Pancreas (tissue), 10 donors: ENCODE results near the gene PAX3. TPM values are rescaled to one million over a fixed set of nuclear protein-coding genes. Genes with fewer than 3 reads are reported as not detected.

ENCODE experiments used
- ATAC-seq, 4 donors: fragments of 200-7000 bp; cut with Tn5 transposase; one replicate each; pipeline versions ENCODE4 v1.8.0 to v1.9.1; 2020; ENCODE audit warnings: mild to moderate bottlenecking in 4 of 4, moderate library complexity in 4 of 4
- DNase-seq, 6 donors: peaks; one replicate each; pipeline ENCODE4 v3.0.0-alpha.2; 2020
- FAIRE-seq: peaks from 2 replicates; lab custom pipeline; 2012; peaks lifted over from hg19 to GRCh38; lab: Jason Lieb, UNC
- H3K27ac ChIP-seq, 4 donors: fragments of 200-600 bp; sonication (generic); 1 replicate in 3 of 4; 2 replicates in 1 of 4; pipeline versions ENCODE4 v1.5.0 to v1.8.0; 2020
- H3K27me3 ChIP-seq, 4 donors: fragments of 200-600 bp; one replicate each; pipeline ENCODE4 v1.8.0; 2021
- H3K36me3 ChIP-seq, 3 donors: fragments of 200-600 bp; sonication (generic) in 1 of 3; one replicate each; pipeline versions ENCODE4 v1.5.0 to v1.8.0; 2020 to 2021
- H3K4me1 ChIP-seq, 3 donors: fragments of 200-600 bp; one replicate each; pipeline ENCODE4 v1.8.0; 2021
- H3K4me3 ChIP-seq, 4 donors: fragments of 200-600 bp; sonication (generic) in 2 of 4; one replicate each; pipeline versions ENCODE4 v1.5.0 to v1.8.0; 2020 to 2021
- H3K9me3 ChIP-seq, 4 donors: fragments of 200-600 bp; one replicate each; pipeline ENCODE4 v1.8.0; 2021
- WGBS, 2 donors: extraction: QIAGEN DNeasy Blood & Tissue Kit; methylation state at CpG; one replicate each; pipeline ENCODE4 v1.1.7; 2013; 5-methylcytosine and 5-hydroxymethylcytosine counted together
- intact Hi-C, 3 donors: fragments of 100-400 bp; cut with DNase I; formaldehyde crosslinking; loops; one replicate each; pipeline versions ENCODE4 v1.11.1 to v1.14.2; 2022
- polyA plus RNA-seq, 2 donors: library from polyadenylated mRNA; stranded (reverse); fragments of 200-250 nt; gene quantifications; one replicate each; pipeline ENCODE4 v1.2.3, GENCODE V29; 2013
- total RNA-seq, 6 donors: library from RNA; stranded (reverse); fragmentation: NEBNext Ultra II Directional in 4 of 6; extraction: Animal tissue kit (Norgen Biotek cat#: 25700) in 4 of 6; gene quantifications; one replicate each; pipeline versions ENCODE4 v1.2.1 to v1.2.4, GENCODE V29; 2021 to 2023
- TF ChIP-seq, protein P1 (sequence below), 4 donors: fragments of 200-600 bp; sonication (generic) in 3 of 4; IDR thresholded peaks; one replicate each; pipeline versions ENCODE4 v1.5.0 to v1.8.0; 2021; ENCODE audit warnings: antibody characterized with exemption in 4 of 4
- donor health status: healthy with polysubstance abuse.
- donor health status: DM: no; HTN: no; CAD: no; lungs with moderate emphysema.
- donor health status: DM: no; HTN: no; CAD: no.
- donor health status: control.
- donor health status: control.
- donor health status: Bipolar disorder and iron deficiency.
- donor health status: DM: yes; HTN: yes; CAD: no.
- donor health status: DM: no; HTN: no; CAD: no.
- donor health status: DM: no; HTN: no; CAD: no.
- donor health status: DM: yes; HTN: yes; CAD: no.

Gene PAX3
- total and polyA plus RNA-seq, 8 donors: not detected

DNA sequence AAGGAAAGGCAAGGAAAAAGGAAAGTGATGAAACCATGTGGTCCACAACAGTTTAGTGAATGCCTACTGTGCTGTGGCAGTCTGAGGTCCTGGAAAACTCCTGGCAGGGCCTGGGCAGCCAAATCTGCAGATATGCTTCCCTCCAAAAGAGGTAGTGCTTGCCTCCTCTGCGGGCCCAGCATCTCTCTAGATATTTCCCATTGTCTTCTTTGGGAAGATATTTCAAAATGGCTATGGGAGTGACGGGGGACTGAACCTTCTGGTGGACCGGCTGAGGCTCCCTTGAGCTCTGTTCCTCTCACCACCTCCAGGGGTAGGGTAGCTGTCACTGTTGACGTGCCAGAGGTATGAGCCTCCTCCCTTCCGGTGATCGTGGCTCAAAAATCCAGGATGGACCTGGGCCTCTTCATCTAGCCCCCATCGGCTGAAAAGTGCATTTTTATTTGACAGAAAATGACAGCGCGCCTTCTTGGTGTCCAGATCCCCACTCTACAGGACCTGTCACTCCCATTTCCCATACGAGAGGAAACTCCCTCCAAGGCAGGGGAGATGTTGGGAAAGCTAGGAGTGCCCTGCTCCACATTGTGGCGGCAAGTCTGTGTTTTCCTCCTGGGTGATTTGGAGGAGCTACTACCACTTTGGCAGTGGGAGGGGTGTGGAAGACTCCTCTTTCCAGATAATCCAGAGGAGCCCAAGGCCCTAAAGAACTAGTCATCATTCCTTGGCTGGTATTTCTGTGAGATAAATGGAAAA is 9.4 kb upstream of the PAX3 start:
- no peak for DNase-seq
- peaks cover 9 to 80% (median 26%) of the 10 kb centered on the region in 4 donors for H3K27me3 ChIP-seq
- TF ChIP-seq, protein P1, sequence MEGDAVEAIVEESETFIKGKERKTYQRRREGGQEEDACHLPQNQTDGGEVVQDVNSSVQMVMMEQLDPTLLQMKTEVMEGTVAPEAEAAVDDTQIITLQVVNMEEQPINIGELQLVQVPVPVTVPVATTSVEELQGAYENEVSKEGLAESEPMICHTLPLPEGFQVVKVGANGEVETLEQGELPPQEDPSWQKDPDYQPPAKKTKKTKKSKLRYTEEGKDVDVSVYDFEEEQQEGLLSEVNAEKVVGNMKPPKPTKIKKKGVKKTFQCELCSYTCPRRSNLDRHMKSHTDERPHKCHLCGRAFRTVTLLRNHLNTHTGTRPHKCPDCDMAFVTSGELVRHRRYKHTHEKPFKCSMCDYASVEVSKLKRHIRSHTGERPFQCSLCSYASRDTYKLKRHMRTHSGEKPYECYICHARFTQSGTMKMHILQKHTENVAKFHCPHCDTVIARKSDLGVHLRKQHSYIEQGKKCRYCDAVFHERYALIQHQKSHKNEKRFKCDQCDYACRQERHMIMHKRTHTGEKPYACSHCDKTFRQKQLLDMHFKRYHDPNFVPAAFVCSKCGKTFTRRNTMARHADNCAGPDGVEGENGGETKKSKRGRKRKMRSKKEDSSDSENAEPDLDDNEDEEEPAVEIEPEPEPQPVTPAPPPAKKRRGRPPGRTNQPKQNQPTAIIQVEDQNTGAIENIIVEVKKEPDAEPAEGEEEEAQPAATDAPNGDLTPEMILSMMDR (IDR thresholded peaks at IDR 0.05): no peak
- H3K4me3 ChIP-seq: no peak overlapping the region
- no peak for ATAC-seq
- no peak for FAIRE-seq
- peaks cover 0 to 16% (median 10%) of the 10 kb centered on the region in 3 donors for H3K4me1 ChIP-seq
- 10 to 14% methylated on average over 11 of the region's 11 CpGs for WGBS, 2 donors
- H3K9me3 ChIP-seq: no peaks in the 10 kb centered on the region
- H3K27ac ChIP-seq: no peak overlapping the region
- no peaks in the 10 kb centered on the region for H3K36me3 ChIP-seq
- intact Hi-C loops: no loop called here

DNA sequence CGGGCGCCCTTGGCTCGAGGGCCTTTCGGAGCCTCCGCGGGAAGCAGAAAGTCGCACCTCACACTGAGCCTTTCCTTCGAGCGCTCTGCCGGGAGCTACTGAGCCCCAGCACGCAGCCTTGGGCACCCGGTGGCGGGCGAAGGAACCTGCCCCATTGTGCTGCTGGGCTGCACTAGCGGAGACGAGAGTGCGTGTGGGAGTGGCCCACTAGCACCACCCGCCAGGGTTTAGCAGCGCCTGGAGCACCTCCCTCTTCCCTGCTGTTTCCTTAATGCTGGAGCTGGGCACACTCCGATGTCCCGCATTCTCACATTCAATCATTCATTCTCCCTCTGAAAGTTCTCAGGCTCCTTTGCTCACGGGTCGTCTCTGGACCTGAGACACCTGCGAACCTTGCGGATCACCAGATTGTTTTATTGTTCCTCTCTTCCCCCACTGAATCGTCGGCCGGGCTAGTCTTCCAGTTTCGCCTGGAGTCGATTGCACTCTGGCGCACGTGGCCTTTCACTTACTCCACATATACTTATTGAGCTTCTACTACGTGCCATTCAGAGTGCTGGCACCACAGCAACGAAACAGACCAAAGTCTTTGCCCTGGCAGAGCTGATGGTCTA is 8.5 kb upstream of the PAX3 start:
- 3% methylated on average over 32 to 34 of the region's 34 CpGs for WGBS, 2 donors
- intact Hi-C loops: no loop called here
- peak in 3 of 6 donors; percentile 22 to 62 (median 58) for DNase-seq

DNA sequence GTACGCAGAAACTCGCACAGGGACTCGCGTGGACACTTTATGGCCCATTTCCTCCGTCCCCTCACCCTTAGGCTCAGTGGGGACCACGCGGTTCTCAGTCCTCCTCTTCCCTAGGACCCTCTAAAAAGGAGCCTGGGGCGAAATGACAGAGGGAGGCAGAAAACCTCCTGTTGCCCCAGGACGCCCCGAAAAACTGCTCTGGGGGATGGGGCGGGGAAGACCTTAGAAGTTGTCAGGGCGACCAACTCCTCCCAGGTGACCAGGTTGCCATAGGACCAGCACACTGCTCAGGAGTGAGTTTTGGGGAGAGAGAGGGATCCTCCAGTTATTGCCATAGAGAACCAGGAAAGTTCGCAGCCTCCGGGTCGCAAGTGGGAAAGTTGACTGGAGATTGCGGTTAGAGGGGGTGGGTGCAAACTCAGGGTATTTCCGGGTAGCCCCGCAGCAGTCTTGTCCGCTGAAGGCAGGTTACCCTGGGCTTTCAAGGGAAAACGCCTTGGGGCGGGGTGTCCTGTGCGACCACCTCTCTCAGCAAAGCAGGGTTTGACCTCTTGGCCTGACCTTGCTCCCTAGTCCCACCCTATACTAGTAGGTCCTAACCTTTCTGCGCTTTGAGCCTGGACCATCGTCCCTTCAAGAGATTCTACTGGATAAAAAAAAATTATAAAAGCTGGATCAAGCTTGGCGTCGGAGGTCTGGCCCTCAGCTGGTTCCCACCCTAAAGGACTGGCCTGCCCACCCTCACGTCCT is 7.8 kb upstream of the PAX3 start:
- no peak for FAIRE-seq
- 3 to 4% methylated on average over 27 of the region's 27 CpGs for WGBS, 2 donors
- peaks cover 9 to 80% (median 23%) of the 10 kb centered on the region in 4 donors for H3K27me3 ChIP-seq

More for the DNA sequence above, 8.5 kb upstream of the PAX3 start:
- no peaks in the 10 kb centered on the region for H3K9me3 ChIP-seq
- no peak overlapping the region for H3K27ac ChIP-seq
- FAIRE-seq (no peak), ATAC-seq (peak in 3 of 4 donors; percentile 44 to 70 (median 53))
- no peak overlapping the region for H3K4me3 ChIP-seq
- peaks cover 0 to 16% (median 10%) of the 10 kb centered on the region in 3 donors for H3K4me1 ChIP-seq
- no peaks in the 10 kb centered on the region for H3K36me3 ChIP-seq
- H3K27me3 ChIP-seq: peaks cover 8 to 82% (median 24%) of the 10 kb centered on the region in 4 donors
- TF ChIP-seq, protein P1 (IDR thresholded peaks at IDR 0.05): no peak

DNA sequence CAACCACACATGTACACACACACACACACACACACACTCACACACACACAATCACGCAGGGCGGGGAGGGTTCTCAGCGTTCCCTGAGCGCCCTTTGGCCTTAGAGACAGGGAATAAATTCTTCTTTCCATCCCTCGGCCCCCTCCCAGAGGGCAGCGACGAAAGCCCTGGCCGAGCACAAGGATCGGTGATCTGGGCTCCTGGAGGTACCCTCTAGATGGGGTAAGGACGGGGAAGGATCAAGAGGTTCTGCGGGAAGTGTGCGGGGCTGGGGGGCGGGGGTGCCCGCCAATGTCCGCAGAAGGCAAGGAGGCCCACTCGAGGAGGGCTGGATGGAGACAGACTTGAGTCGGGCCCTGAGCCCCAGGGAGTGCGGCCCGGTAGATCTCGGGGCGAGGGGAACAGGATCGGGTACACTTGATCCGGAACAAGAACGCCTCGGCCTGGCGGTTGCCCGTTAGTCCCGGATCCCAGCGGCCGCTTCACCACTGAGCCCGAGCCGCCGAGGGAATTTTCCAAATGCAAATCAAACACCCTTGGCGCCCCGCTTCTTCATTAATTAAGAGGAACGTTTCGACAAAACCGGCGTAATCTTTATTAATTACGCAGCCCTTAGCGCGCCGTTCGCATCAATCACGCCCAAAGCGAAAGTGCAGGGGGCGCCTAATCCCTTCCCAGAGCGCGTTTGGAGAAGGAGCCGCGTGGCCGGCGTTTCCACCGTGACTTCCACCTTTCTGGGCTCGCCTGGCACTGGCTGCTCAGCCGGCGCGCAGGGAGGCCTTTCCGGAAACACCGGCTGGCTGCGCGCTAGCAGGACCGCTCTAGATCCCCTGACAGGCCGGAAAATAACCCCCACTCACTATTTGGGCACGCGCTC is 7.0 kb upstream of the PAX3 start:
- Histone ChIP-seq H3K4me3 (peak overlapping the region; percentile 0 to 56 (median 25)), H3K4me1 (peaks cover 0 to 16% (median 10%) of the 10 kb centered on the region in 3 donors), H3K27me3 (peaks cover 8 to 80% (median 25%) of the 10 kb centered on the region in 4 donors), H3K27ac (no peak overlapping the region), H3K36me3 (no peaks in the 10 kb centered on the region), H3K9me3 (no peaks in the 10 kb centered on the region)
- DNase-seq (peak in 2 of 6 donors; percentile 63 to 68), FAIRE-seq (no peak), ATAC-seq (peak in 3 of 4 donors; percentile 64 to 69 (median 68))
- intact Hi-C loops: no loop called here
- TF ChIP-seq, protein P1 (IDR thresholded peaks at IDR 0.05): no peak
- WGBS, 2 donors: 2% methylated on average over 66 of the region's 66 CpGs

More for the DNA sequence above, 7.8 kb upstream of the PAX3 start:
- intact Hi-C loops: no loop called here
- Histone ChIP-seq H3K27ac (no peak overlapping the region), H3K4me1 (peaks cover 0 to 16% (median 10%) of the 10 kb centered on the region in 3 donors), H3K36me3 (no peaks in the 10 kb centered on the region), H3K4me3 (peak overlapping the region in 3 of 4 donors; percentile 0 to 56 (median 35)), H3K9me3 (no peaks in the 10 kb centered on the region)
- TF ChIP-seq, protein P1 (IDR thresholded peaks at IDR 0.05): no peak
- peak in 1 of 4 donors; percentile 11 for ATAC-seq
- DNase-seq: no peak
